ENCODE measurements around the gene TMPRSS5. TPM values are rescaled to one million over a fixed set of nuclear protein-coding genes. Genes with fewer than 3 reads are reported as not detected.
"Not testable (repeated sequence)": the region's sequence is repeated elsewhere in the genome, so short reads cannot be mapped to it uniquely, and the experiment has no call there.

Gene TMPRSS5
- total RNA-seq, 2 donors from 2014 or later, result 1.5 to 1.9 TPM

GRCh38 chr11:113721462-113722066 lies 15.5 kb upstream of the TMPRSS5 start:
- no peak for ATAC-seq
- H3K27ac Mint-ChIP-seq, result no peak overlapping the region
- no peak overlapping the region for H3K4me3 Mint-ChIP-seq

GRCh38 chr11:113720478-113720877 lies 14.4 kb upstream of the TMPRSS5 start:
- not testable (repeated sequence) for H3K4me3 Mint-ChIP-seq; H3K27me3 Mint-ChIP-seq; H3K9me3 ChIP-seq (ENCODE audit: control insufficient read depth, low read length, poor library complexity, severe bottlenecking); H3K36me3 Mint-ChIP-seq (ENCODE audit: low read depth); H3K27ac Mint-ChIP-seq; DNase-seq; ATAC-seq; H3K4me1 Mint-ChIP-seq

More at GRCh38 chr11:113721462-113722066, 15.5 kb upstream of the TMPRSS5 start:
- H3K27me3 Mint-ChIP-seq, result no peaks in the 10 kb centered on the region
- no peaks in the 10 kb centered on the region for H3K4me1 Mint-ChIP-seq
- no peak for DNase-seq
- no peaks in the 10 kb centered on the region for H3K36me3 Mint-ChIP-seq (ENCODE audit: low read depth)
- no peaks in the 10 kb centered on the region for H3K9me3 ChIP-seq (ENCODE audit: control insufficient read depth, low read length, poor library complexity, severe bottlenecking)

- ATAC-seq (no peak), DNase-seq (no peak)
- H3K9me3 ChIP-seq (ENCODE audit: control insufficient read depth, low read length, poor library complexity, severe bottlenecking), result no peaks in the 10 kb centered on the region
- Mint-ChIP-seq H3K4me1 (no peaks in the 10 kb centered on the region), H3K27ac (no peak overlapping the region), H3K4me3 (no peak overlapping the region), H3K36me3 (ENCODE audit: low read depth) (no peaks in the 10 kb centered on the region), H3K27me3 (no peaks in the 10 kb centered on the region)
Measured at GRCh38 chr11:113715882-113716625, 9.9 kb upstream of the TMPRSS5 start.

- ATAC-seq, result no peak
- no peak for DNase-seq
- H3K4me3 Mint-ChIP-seq, result no peak overlapping the region
- H3K27me3 Mint-ChIP-seq, result no peaks in the 10 kb centered on the region
- no peak overlapping the region for H3K27ac Mint-ChIP-seq
- no peaks in the 10 kb centered on the region for H3K36me3 Mint-ChIP-seq (ENCODE audit: low read depth)
- no peaks in the 10 kb centered on the region for H3K4me1 Mint-ChIP-seq
- no peaks in the 10 kb centered on the region for H3K9me3 ChIP-seq (ENCODE audit: control insufficient read depth, low read length, poor library complexity, severe bottlenecking)
Measured at GRCh38 chr11:113715273-113715672, 9.2 kb upstream of the TMPRSS5 start.

GRCh38 chr11:113710989-113711388 lies 4.9 kb upstream of the TMPRSS5 start:
- DNase-seq, result no peak
- ATAC-seq, result no peak
- no peaks in the 10 kb centered on the region for H3K9me3 ChIP-seq (ENCODE audit: control insufficient read depth, low read length, poor library complexity, severe bottlenecking)
- H3K4me1 Mint-ChIP-seq, result no peaks in the 10 kb centered on the region
- no peaks in the 10 kb centered on the region for H3K27me3 Mint-ChIP-seq
- no peak overlapping the region for H3K4me3 Mint-ChIP-seq
- H3K36me3 Mint-ChIP-seq (ENCODE audit: low read depth), result no peaks in the 10 kb centered on the region
- no peak overlapping the region for H3K27ac Mint-ChIP-seq

GRCh38 chr11:113703551-113703950 lies 2.6 kb downstream of the TMPRSS5 start:
- ATAC-seq; H3K36me3 Mint-ChIP-seq (ENCODE audit: low read depth); H3K4me1 Mint-ChIP-seq; H3K9me3 ChIP-seq (ENCODE audit: control insufficient read depth, low read length, poor library complexity, severe bottlenecking); H3K4me3 Mint-ChIP-seq; H3K27me3 Mint-ChIP-seq; H3K27ac Mint-ChIP-seq; DNase-seq: not testable (repeated sequence)

GRCh38 chr11:113701491-113701890 lies 4.6 kb downstream of the TMPRSS5 start:
- no peaks in the 10 kb centered on the region for H3K27me3 Mint-ChIP-seq
- H3K4me1 Mint-ChIP-seq, result no peaks in the 10 kb centered on the region
- DNase-seq, result no peak
- H3K36me3 Mint-ChIP-seq (ENCODE audit: low read depth), result peaks cover 3% of the 10 kb centered on the region
- no peak overlapping the region for H3K27ac Mint-ChIP-seq
- no peak overlapping the region for H3K4me3 Mint-ChIP-seq
- no peaks in the 10 kb centered on the region for H3K9me3 ChIP-seq (ENCODE audit: control insufficient read depth, low read length, poor library complexity, severe bottlenecking)
- ATAC-seq, result no peak

GRCh38 chr11:113698515-113698914 lies 7.6 kb downstream of the TMPRSS5 start:
- ATAC-seq (no peak), DNase-seq (no peak)
- Mint-ChIP-seq H3K27ac (no peak overlapping the region), H3K36me3 (ENCODE audit: low read depth) (peaks cover 3% of the 10 kb centered on the region), H3K27me3 (no peaks in the 10 kb centered on the region), H3K4me3 (no peak overlapping the region), H3K4me1 (peaks cover 2% of the 10 kb centered on the region)
- no peaks in the 10 kb centered on the region for H3K9me3 ChIP-seq (ENCODE audit: control insufficient read depth, low read length, poor library complexity, severe bottlenecking)

GRCh38 chr11:113697756-113698407 lies 8.2 kb downstream of the TMPRSS5 start:
- DNase-seq (no peak), ATAC-seq (no peak)
- no peaks in the 10 kb centered on the region for H3K9me3 ChIP-seq (ENCODE audit: control insufficient read depth, low read length, poor library complexity, severe bottlenecking)
- Mint-ChIP-seq H3K4me1 (peaks cover 2% of the 10 kb centered on the region), H3K36me3 (ENCODE audit: low read depth) (peaks cover 3% of the 10 kb centered on the region), H3K4me3 (no peak overlapping the region), H3K27ac (no peak overlapping the region), H3K27me3 (no peaks in the 10 kb centered on the region)

GRCh38 chr11:113697111-113697510 lies 9.0 kb downstream of the TMPRSS5 start:
- H3K4me1 Mint-ChIP-seq, result peaks cover 2% of the 10 kb centered on the region
- H3K27me3 Mint-ChIP-seq, result no peaks in the 10 kb centered on the region
- no peak for DNase-seq
- H3K4me3 Mint-ChIP-seq, result no peak overlapping the region
- H3K27ac Mint-ChIP-seq, result no peak overlapping the region
- peaks cover 3% of the 10 kb centered on the region for H3K36me3 Mint-ChIP-seq (ENCODE audit: low read depth)
- no peaks in the 10 kb centered on the region for H3K9me3 ChIP-seq (ENCODE audit: control insufficient read depth, low read length, poor library complexity, severe bottlenecking)
- no peak for ATAC-seq

- H3K9me3 ChIP-seq (ENCODE audit: control insufficient read depth, low read length, poor library complexity, severe bottlenecking), result no peaks in the 10 kb centered on the region
- Mint-ChIP-seq H3K27ac (no peak overlapping the region), H3K36me3 (ENCODE audit: low read depth) (peaks cover 3% of the 10 kb centered on the region), H3K27me3 (no peaks in the 10 kb centered on the region), H3K4me3 (no peak overlapping the region), H3K4me1 (peaks cover 2% of the 10 kb centered on the region)
- ATAC-seq, result no peak
- DNase-seq, result no peak
Measured at GRCh38 chr11:113695207-113695606, 10.9 kb downstream of the TMPRSS5 start.

GRCh38 chr11:113694390-113694789 lies 11.7 kb downstream of the TMPRSS5 start:
- no peak overlapping the region for H3K27ac Mint-ChIP-seq
- H3K9me3 ChIP-seq (ENCODE audit: control insufficient read depth, low read length, poor library complexity, severe bottlenecking), result no peaks in the 10 kb centered on the region
- H3K4me1 Mint-ChIP-seq, result peaks cover 2% of the 10 kb centered on the region
- H3K27me3 Mint-ChIP-seq, result no peaks in the 10 kb centered on the region
- ATAC-seq (no peak), DNase-seq (no peak)
- H3K4me3 Mint-ChIP-seq, result no peak overlapping the region
- peaks cover 3% of the 10 kb centered on the region for H3K36me3 Mint-ChIP-seq (ENCODE audit: low read depth)

GRCh38 chr11:113693030-113693429 lies 13.1 kb downstream of the TMPRSS5 start:
- Mint-ChIP-seq H3K4me1 (peaks cover 2% of the 10 kb centered on the region), H3K27me3 (no peaks in the 10 kb centered on the region), H3K36me3 (ENCODE audit: low read depth) (peaks cover 3% of the 10 kb centered on the region), H3K27ac (no peak overlapping the region), H3K4me3 (no peak overlapping the region)
- ATAC-seq, result no peak
- no peak for DNase-seq
- no peaks in the 10 kb centered on the region for H3K9me3 ChIP-seq (ENCODE audit: control insufficient read depth, low read length, poor library complexity, severe bottlenecking)

Data from T-helper 17 cell (primary cell).